ENCODE results near the gene KCNJ12. TPM values are rescaled to one million over a fixed set of nuclear protein-coding genes. Genes with fewer than 3 reads are reported as not detected.

KCNJ12 gene
- total RNA-seq, 2 donors from 2014 or later = not detected

GRCh38 chr17:21378553-21378952 is 2.4 kb downstream of the KCNJ12 start:
- no peak overlapping the region for H3K4me3 Mint-ChIP-seq
- DNase-seq (ENCODE audit: low spot score) = no peak
- peaks cover 9% of the 10 kb centered on the region in 2 donors for H3K27me3 Mint-ChIP-seq
- peaks cover 0 to 3% of the 10 kb centered on the region in 2 donors for H3K4me1 Mint-ChIP-seq (ENCODE audit: low read depth in 2 of 2)
- H3K27ac Mint-ChIP-seq = no peak overlapping the region
- ATAC-seq = no peak
- no peaks in the 10 kb centered on the region for H3K9me3 Mint-ChIP-seq
- no peaks in the 10 kb centered on the region for H3K36me3 Mint-ChIP-seq

- H3K27me3 Mint-ChIP-seq = peaks cover 9% of the 10 kb centered on the region in 2 donors
- no peak for DNase-seq (ENCODE audit: low spot score)
- H3K36me3 Mint-ChIP-seq = no peaks in the 10 kb centered on the region
- peaks cover 0 to 3% of the 10 kb centered on the region in 2 donors for H3K4me1 Mint-ChIP-seq (ENCODE audit: low read depth in 2 of 2)
- no peaks in the 10 kb centered on the region for H3K9me3 Mint-ChIP-seq
- no peak overlapping the region for H3K4me3 Mint-ChIP-seq
- H3K27ac Mint-ChIP-seq = no peak overlapping the region
- peak in 1 of 2 donors; percentile 11 for ATAC-seq
Measured at GRCh38 chr17:21379080-21379711, 3.0 kb downstream of the KCNJ12 start.

GRCh38 chr17:21380659-21381058 is 4.5 kb downstream of the KCNJ12 start:
- Mint-ChIP-seq H3K4me1 (ENCODE audit: low read depth in 2 of 2) (peaks cover 0 to under 1% of the 10 kb centered on the region in 2 donors), H3K27me3 (peaks cover 4% of the 10 kb centered on the region in 2 donors), H3K9me3 (no peaks in the 10 kb centered on the region), H3K4me3 (no peak overlapping the region), H3K36me3 (no peaks in the 10 kb centered on the region), H3K27ac (no peak overlapping the region)
- no peak for DNase-seq (ENCODE audit: low spot score)
- ATAC-seq = no peak

GRCh38 chr17:21381076-21381706 is 5.0 kb downstream of the KCNJ12 start:
- no peak for DNase-seq (ENCODE audit: low spot score)
- no peak overlapping the region for H3K27ac Mint-ChIP-seq
- no peak overlapping the region for H3K4me3 Mint-ChIP-seq
- H3K27me3 Mint-ChIP-seq = no peaks in the 10 kb centered on the region
- ATAC-seq = no peak
- H3K4me1 Mint-ChIP-seq (ENCODE audit: low read depth in 2 of 2) = no peaks in the 10 kb centered on the region
- no peaks in the 10 kb centered on the region for H3K36me3 Mint-ChIP-seq
- no peaks in the 10 kb centered on the region for H3K9me3 Mint-ChIP-seq

DNA sequence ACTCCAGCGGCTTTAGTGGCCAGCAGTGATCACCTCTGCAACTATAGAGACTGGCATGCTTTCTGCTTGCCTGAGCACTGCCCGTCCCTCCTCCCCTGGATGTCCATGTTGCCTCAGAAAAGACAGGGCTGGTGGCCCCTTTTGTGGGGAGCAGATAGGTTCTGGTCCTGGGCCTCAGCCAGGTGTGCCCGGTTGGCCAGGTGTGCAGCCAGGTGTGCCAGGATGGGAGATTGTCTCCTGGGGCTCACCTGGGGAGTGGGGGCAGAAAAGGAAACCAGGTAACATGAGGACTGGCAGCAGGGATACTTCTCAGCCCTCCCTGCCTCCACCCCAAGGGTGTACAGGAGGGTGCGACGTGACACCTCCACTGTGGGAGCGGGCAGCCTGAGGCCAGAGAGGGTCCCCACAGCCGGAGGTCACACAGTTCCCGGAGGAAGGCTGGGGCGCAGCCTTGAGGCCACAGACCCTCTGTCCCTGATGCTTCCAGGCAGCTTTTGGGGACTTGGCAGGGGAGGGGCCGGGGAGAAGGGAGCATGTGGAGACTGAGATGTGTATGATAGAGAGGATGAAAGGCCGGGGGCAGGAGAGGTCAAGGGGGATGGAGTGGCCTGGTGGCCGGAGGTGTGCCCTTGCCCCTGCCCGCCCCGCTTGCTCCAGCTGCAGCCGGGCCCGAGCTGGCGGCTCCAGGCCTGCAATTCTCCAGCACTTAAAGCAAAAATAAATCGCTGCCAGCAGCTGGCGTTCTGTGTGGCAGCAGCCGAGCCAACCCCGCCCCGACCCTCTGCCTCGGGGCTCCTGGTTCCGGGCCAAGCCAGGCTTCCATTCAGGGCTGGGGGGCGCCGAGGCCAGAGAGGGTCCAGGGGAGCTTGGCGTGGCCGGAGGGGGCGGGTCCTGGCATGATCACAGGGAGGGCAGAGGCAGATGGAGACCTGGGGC is 6.7 kb downstream of the KCNJ12 start:
- no peaks in the 10 kb centered on the region for H3K27me3 Mint-ChIP-seq
- no peak for DNase-seq (ENCODE audit: low spot score)
- H3K9me3 Mint-ChIP-seq = no peaks in the 10 kb centered on the region
- no peak overlapping the region for H3K27ac Mint-ChIP-seq
- H3K4me3 Mint-ChIP-seq = no peak overlapping the region
- H3K36me3 Mint-ChIP-seq = no peaks in the 10 kb centered on the region
- H3K4me1 Mint-ChIP-seq (ENCODE audit: low read depth in 2 of 2) = no peaks in the 10 kb centered on the region
- no peak for ATAC-seq

- Mint-ChIP-seq H3K9me3 (no peaks in the 10 kb centered on the region), H3K4me3 (no peak overlapping the region), H3K4me1 (ENCODE audit: low read depth in 2 of 2) (no peaks in the 10 kb centered on the region), H3K27ac (no peak overlapping the region), H3K36me3 (no peaks in the 10 kb centered on the region), H3K27me3 (no peaks in the 10 kb centered on the region)
- DNase-seq (ENCODE audit: low spot score) (no peak), ATAC-seq (peak in 1 of 2 donors; percentile 2)
Measured at GRCh38 chr17:21385281-21385845, 9.2 kb downstream of the KCNJ12 start.

- no peak overlapping the region for H3K4me3 Mint-ChIP-seq
- no peaks in the 10 kb centered on the region for H3K36me3 Mint-ChIP-seq
- no peak for ATAC-seq
- no peak overlapping the region for H3K27ac Mint-ChIP-seq
- H3K9me3 Mint-ChIP-seq = no peaks in the 10 kb centered on the region
- H3K4me1 Mint-ChIP-seq (ENCODE audit: low read depth in 2 of 2) = peaks cover 0 to 3% of the 10 kb centered on the region in 2 donors
- DNase-seq (ENCODE audit: low spot score) = no peak
- peaks cover 0 to 2% of the 10 kb centered on the region in 2 donors for H3K27me3 Mint-ChIP-seq
Measured at GRCh38 chr17:21387616-21388015, 11.5 kb downstream of the KCNJ12 start.

DNA sequence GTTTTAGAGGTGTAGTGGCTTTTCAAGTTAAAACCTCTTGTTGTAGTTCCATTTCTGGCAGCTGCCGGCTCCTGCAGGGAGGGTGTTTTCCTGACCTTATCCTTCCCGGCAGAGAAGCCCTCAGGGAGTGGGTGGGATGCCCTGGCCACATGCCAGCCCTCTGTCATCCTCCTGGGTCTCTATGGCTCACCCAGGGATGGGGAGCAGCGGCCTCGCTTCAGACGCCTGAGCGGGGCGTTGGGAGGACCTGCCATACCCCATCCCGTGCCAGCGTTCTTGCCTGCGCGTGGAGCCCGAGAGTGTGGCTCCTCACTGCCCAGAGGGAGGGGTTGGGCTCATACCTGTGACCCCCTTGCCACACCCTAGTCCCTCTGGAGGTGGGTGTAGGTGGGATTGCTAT is 11.9 kb downstream of the KCNJ12 start:
- Mint-ChIP-seq H3K27ac (no peak overlapping the region), H3K27me3 (peaks cover 0 to 2% of the 10 kb centered on the region in 2 donors), H3K36me3 (no peaks in the 10 kb centered on the region), H3K9me3 (no peaks in the 10 kb centered on the region), H3K4me1 (ENCODE audit: low read depth in 2 of 2) (peaks cover 0 to 3% of the 10 kb centered on the region in 2 donors), H3K4me3 (no peak overlapping the region)
- DNase-seq (ENCODE audit: low spot score) (no peak), ATAC-seq (no peak)

GRCh38 chr17:21388944-21389343 is 12.8 kb downstream of the KCNJ12 start:
- no peak overlapping the region for H3K27ac Mint-ChIP-seq
- peaks cover 0 to 2% of the 10 kb centered on the region in 2 donors for H3K27me3 Mint-ChIP-seq
- ATAC-seq (no peak), DNase-seq (ENCODE audit: low spot score) (no peak)
- H3K36me3 Mint-ChIP-seq = no peaks in the 10 kb centered on the region
- peaks cover 0 to 3% of the 10 kb centered on the region in 2 donors for H3K4me1 Mint-ChIP-seq (ENCODE audit: low read depth in 2 of 2)
- H3K9me3 Mint-ChIP-seq = no peaks in the 10 kb centered on the region
- no peak overlapping the region for H3K4me3 Mint-ChIP-seq

GRCh38 chr17:21389394-21389793 is 13.2 kb downstream of the KCNJ12 start:
- no peaks in the 10 kb centered on the region for H3K9me3 Mint-ChIP-seq
- no peak overlapping the region for H3K4me3 Mint-ChIP-seq
- no peaks in the 10 kb centered on the region for H3K36me3 Mint-ChIP-seq
- DNase-seq (ENCODE audit: low spot score) (no peak), ATAC-seq (no peak)
- H3K4me1 Mint-ChIP-seq (ENCODE audit: low read depth in 2 of 2) = peaks cover 0 to 3% of the 10 kb centered on the region in 2 donors
- peaks cover 0 to 2% of the 10 kb centered on the region in 2 donors for H3K27me3 Mint-ChIP-seq
- no peak overlapping the region for H3K27ac Mint-ChIP-seq

GRCh38 chr17:21390294-21390693 is 14.1 kb downstream of the KCNJ12 start:
- Mint-ChIP-seq H3K9me3 (no peaks in the 10 kb centered on the region), H3K4me1 (ENCODE audit: low read depth in 2 of 2) (peaks cover 0 to 3% of the 10 kb centered on the region in 2 donors), H3K4me3 (no peak overlapping the region), H3K27ac (no peak overlapping the region), H3K27me3 (peaks cover 0 to 2% of the 10 kb centered on the region in 2 donors), H3K36me3 (no peaks in the 10 kb centered on the region)
- ATAC-seq = no peak
- no peak for DNase-seq (ENCODE audit: low spot score)

- DNase-seq (ENCODE audit: low spot score) (no peak), ATAC-seq (no peak)
- Mint-ChIP-seq H3K27ac (no peak overlapping the region), H3K9me3 (no peaks in the 10 kb centered on the region), H3K4me1 (ENCODE audit: low read depth in 2 of 2) (peaks cover 0 to 3% of the 10 kb centered on the region in 2 donors), H3K4me3 (no peak overlapping the region), H3K36me3 (no peaks in the 10 kb centered on the region), H3K27me3 (peaks cover 0 to 2% of the 10 kb centered on the region in 2 donors)
Measured at GRCh38 chr17:21392266-21392665, 16.1 kb downstream of the KCNJ12 start.

DNA sequence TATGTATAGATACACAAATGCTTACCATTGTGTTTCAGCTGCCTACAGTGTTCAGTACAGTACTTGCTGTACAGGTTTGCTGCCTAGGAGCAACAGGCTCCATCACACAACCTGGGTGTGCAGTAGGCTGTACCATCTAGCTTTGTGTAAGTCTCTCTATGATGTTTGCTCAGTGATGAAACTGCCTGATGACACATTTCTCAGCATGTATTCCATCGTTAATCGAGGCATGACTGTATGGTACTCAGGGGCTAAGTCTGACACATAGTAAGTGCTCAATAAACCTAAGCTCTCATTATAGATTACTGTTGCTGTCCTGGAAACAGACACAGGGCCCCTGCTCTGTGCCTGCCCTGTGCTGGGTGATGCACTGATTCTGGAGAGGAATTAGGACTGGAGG is 18.1 kb downstream of the KCNJ12 start:
- no peak for DNase-seq (ENCODE audit: low spot score)
- no peak for ATAC-seq
- Mint-ChIP-seq H3K9me3 (no peaks in the 10 kb centered on the region), H3K27me3 (peaks cover 0 to 2% of the 10 kb centered on the region in 2 donors), H3K4me3 (no peak overlapping the region), H3K27ac (no peak overlapping the region), H3K4me1 (ENCODE audit: low read depth in 2 of 2) (peaks cover 0 to 3% of the 10 kb centered on the region in 2 donors), H3K36me3 (no peaks in the 10 kb centered on the region)
